Colon (tissue), 2 donors: ENCODE measurements around the gene FMO4.
"Not testable (repeated sequence)": the region's sequence is repeated elsewhere in the genome, so short reads cannot be mapped to it uniquely, and the experiment has no call there.

Source experiments
- FAIRE-seq: peaks from 2 replicates; lab custom pipeline; 2012; peaks lifted over from hg19 to GRCh38; lab: Jason Lieb, UNC
- donor health status: control.
- donor health status: control.

Gene FMO4

GRCh38 chr1:171389171-171389570 is 75.2 kb downstream of the FMO4 start:
- no peak for FAIRE-seq

- FAIRE-seq = not testable (repeated sequence)
Observed at GRCh38 chr1:171390740-171391139, 76.8 kb downstream of the FMO4 start.
